HEK293 (cell line): Measurements from ENCODE around the gene ACSM6.

ENCODE experiments used
- CTCF ChIA-PET: fragments of 350-600 bp; formaldehyde crosslinking; extraction: SDS; loops from one replicate; lab custom pipeline; 2021; ENCODE audit warnings: antibody characterized with exemption; lab: Yijun Ruan, JAX
- POLR2A ChIA-PET: fragments of 300-600 bp; formaldehyde crosslinking; extraction: SDS; loops from one replicate; lab custom pipeline; 2020; ENCODE audit warnings: antibody characterized with exemption, inconsistent platforms; lab: Yijun Ruan, JAX
- H3K27ac ChIP-seq: fragments of 200-500 bp; sonication (Bioruptor generic); 2 replicates; pipeline ENCODE4 v1.5.1; 2014; ENCODE audit warnings: low read depth, low read length, control low read depth, inconsistent platforms; ENCODE audit errors: extremely low read depth
- H3K36me3 ChIP-seq, 2 experiments: fragments of 200-500 bp in 1 of 2; sonication (Bioruptor generic) in 1 of 2; 1 replicate in 1 of 2; 2 replicates in 1 of 2; pipeline ENCODE4 v1.5.1; 2014 to 2017; ENCODE audit warnings: inconsistent platforms in 2 of 2, low read length in 2 of 2; ENCODE audit not compliant: control insufficient read depth in 2 of 2, insufficient read depth in 1 of 2
- H3K4me1 ChIP-seq: fragments of 200-500 bp; sonication (Bioruptor generic); 2 replicates; pipeline ENCODE4 v1.5.1; 2014; ENCODE audit warnings: mild to moderate bottlenecking, low read length, inconsistent platforms; ENCODE audit not compliant: control insufficient read depth, insufficient read depth
- H3K4me3 ChIP-seq: 2 replicates; pipeline ENCODE4 v1.5.1; 2011; ENCODE audit warnings: low read depth, mild to moderate bottlenecking, control low read depth, low read length, moderate library complexity
- H3K9me3 ChIP-seq: fragments of 200-500 bp; sonication (Bioruptor generic); 2 replicates; pipeline ENCODE4 v1.5.1; 2014; ENCODE audit warnings: low read depth, low read length, inconsistent platforms; ENCODE audit not compliant: control insufficient read depth, insufficient read depth
- EGR2 ChIP-seq: fragments of 450-650 bp; formaldehyde crosslinking; IDR thresholded peaks from 2 replicates; pipeline ENCODE4 v1.5.1; 2016; ENCODE audit warnings: low read depth, missing biosample characterization, missing genetic modification characterization
- GFI1B ChIP-seq: fragments of 450-650 bp; formaldehyde crosslinking; IDR thresholded peaks from 2 replicates; pipeline ENCODE4 v1.5.1; 2016; ENCODE audit warnings: missing biosample characterization, missing genetic modification characterization
- KLF10 ChIP-seq: fragments of 450-650 bp; IDR thresholded peaks from 2 replicates; pipeline ENCODE4 v1.5.1; 2018; ENCODE audit warnings: missing biosample characterization, mild to moderate bottlenecking, missing genetic modification characterization
- KLF9 ChIP-seq: fragments of 450-650 bp; formaldehyde crosslinking; IDR thresholded peaks from 2 replicates; pipeline ENCODE4 v1.5.1; 2016; ENCODE audit warnings: missing biosample characterization, missing genetic modification characterization, low read depth
- OSR2 ChIP-seq: fragments of 450-650 bp; formaldehyde crosslinking; IDR thresholded peaks from 2 replicates; pipeline ENCODE4 v1.5.1; 2016; ENCODE audit warnings: missing biosample characterization, missing genetic modification characterization
- ZBTB44 ChIP-seq: fragments of 450-650 bp; IDR thresholded peaks from 2 replicates; pipeline ENCODE4 v1.5.1; 2018; ENCODE audit warnings: missing biosample characterization, mild to moderate bottlenecking, missing genetic modification characterization
- ZBTB48 ChIP-seq: fragments of 450-650 bp; formaldehyde crosslinking; IDR thresholded peaks from 2 replicates; pipeline ENCODE4 v1.5.1; 2016; ENCODE audit warnings: missing biosample characterization, missing genetic modification characterization
- ZFP69B ChIP-seq: fragments of 450-650 bp; formaldehyde crosslinking; IDR thresholded peaks from 2 replicates; pipeline ENCODE4 v1.5.1; 2016; ENCODE audit warnings: missing biosample characterization, missing genetic modification characterization
- ZNF121 ChIP-seq: fragments of 450-650 bp; formaldehyde crosslinking; IDR thresholded peaks from 2 replicates; pipeline ENCODE4 v1.5.1; 2016; ENCODE audit warnings: missing biosample characterization, missing genetic modification characterization
- ZNF16 ChIP-seq: fragments of 450-650 bp; formaldehyde crosslinking; IDR thresholded peaks from 2 replicates; pipeline ENCODE4 v1.5.1; 2016; ENCODE audit warnings: low read depth, missing biosample characterization, missing genetic modification characterization
- ZNF174 ChIP-seq: fragments of 450-650 bp; formaldehyde crosslinking; IDR thresholded peaks from 2 replicates; pipeline ENCODE4 v1.5.0; 2017; ENCODE audit warnings: missing biosample characterization, mild to moderate bottlenecking, missing genetic modification characterization
- ZNF184 ChIP-seq: fragments of 450-650 bp; IDR thresholded peaks from 2 replicates; pipeline ENCODE4 v1.5.1; 2018; ENCODE audit warnings: missing biosample characterization, mild to moderate bottlenecking, missing genetic modification characterization
- ZNF202 ChIP-seq: fragments of 450-650 bp; formaldehyde crosslinking; IDR thresholded peaks from 2 replicates; pipeline ENCODE4 v1.5.1; 2016; ENCODE audit warnings: missing biosample characterization, missing genetic modification characterization, borderline replicate concordance
- ZNF266 ChIP-seq: fragments of 450-650 bp; formaldehyde crosslinking; IDR thresholded peaks from 2 replicates; pipeline ENCODE4 v1.5.1; 2016; ENCODE audit warnings: missing biosample characterization, missing genetic modification characterization, low read depth
- ZNF426 ChIP-seq: fragments of 450-650 bp; formaldehyde crosslinking; IDR thresholded peaks from 2 replicates; pipeline ENCODE4 v1.5.1; 2017; ENCODE audit warnings: missing biosample characterization, missing genetic modification characterization, mild to moderate bottlenecking, inconsistent platforms, moderate library complexity
- ZNF449 ChIP-seq: fragments of 450-650 bp; formaldehyde crosslinking; IDR thresholded peaks from 2 replicates; pipeline ENCODE4 v1.5.1; 2017; ENCODE audit warnings: missing biosample characterization, mild to moderate bottlenecking, missing genetic modification characterization, moderate library complexity
- ZNF544 ChIP-seq: fragments of 450-650 bp; formaldehyde crosslinking; IDR thresholded peaks from 2 replicates; pipeline ENCODE4 v1.5.0; 2017; ENCODE audit warnings: missing biosample characterization, missing genetic modification characterization
- ZNF600 ChIP-seq: fragments of 450-650 bp; formaldehyde crosslinking; IDR thresholded peaks from 2 replicates; pipeline ENCODE4 v1.5.1; 2016; ENCODE audit warnings: missing biosample characterization, missing genetic modification characterization
- ZNF624 ChIP-seq: fragments of 450-650 bp; formaldehyde crosslinking; IDR thresholded peaks from 2 replicates; pipeline ENCODE4 v1.5.1; 2017; ENCODE audit warnings: missing biosample characterization, missing genetic modification characterization
- ZNF654 ChIP-seq: fragments of 450-650 bp; formaldehyde crosslinking; IDR thresholded peaks from 2 replicates; pipeline ENCODE4 v1.5.1; 2016; ENCODE audit warnings: low read depth, missing biosample characterization, missing genetic modification characterization
- ZNF677 ChIP-seq: fragments of 450-650 bp; IDR thresholded peaks from 2 replicates; pipeline ENCODE4 v1.5.0; 2018; ENCODE audit warnings: missing biosample characterization, mild to moderate bottlenecking, missing genetic modification characterization, moderate library complexity
- ZNF76 ChIP-seq: fragments of 450-650 bp; formaldehyde crosslinking; IDR thresholded peaks from 2 replicates; pipeline ENCODE4; 2016; ENCODE audit warnings: low read depth, missing biosample characterization, missing genetic modification characterization, borderline replicate concordance
- ZNF776 ChIP-seq: fragments of 450-650 bp; formaldehyde crosslinking; IDR thresholded peaks from 2 replicates; pipeline ENCODE4 v1.5.0; 2017; ENCODE audit warnings: missing biosample characterization, missing genetic modification characterization, borderline replicate concordance
- ZXDB ChIP-seq: fragments of 450-650 bp; formaldehyde crosslinking; IDR thresholded peaks from 2 replicates; pipeline ENCODE4 v1.5.1; 2016; ENCODE audit warnings: missing biosample characterization, missing genetic modification characterization

ACSM6 gene

GRCh38 chr10:95250856-95251255 is 56.8 kb downstream of the ACSM6 start (continued):
- TF ChIP-seq KLF10: no peak
- no peak for TF ChIP-seq ZNF202 (tag by site-specific recombination)
- no peak for TF ChIP-seq ZNF776 (tag by site-specific recombination)

GRCh38 chr10:95253007-95253406 is 59.0 kb downstream of the ACSM6 start:
- TF ChIP-seq ZNF76 (tag by site-specific recombination) (no peak), ZNF449 (no peak), ZXDB (tag by site-specific recombination) (no peak), ZNF184 (tag by site-specific recombination) (no peak), KLF9 (tag by site-specific recombination) (no peak), ZNF174 (tag by site-specific recombination) (no peak), ZNF544 (tag by site-specific recombination) (no peak), ZNF16 (tag by site-specific recombination) (no peak), OSR2 (tag by site-specific recombination) (no peak), ZNF121 (tag by site-specific recombination) (no peak), EGR2 (tag by site-specific recombination) (no peak), ZNF426 (tag by site-specific recombination) (no peak), ZNF266 (tag by site-specific recombination) (no peak), ZNF600 (no peak)
- ChIA-PET CTCF (interaction anchor here (0.6 kb wide), 1 partner anchor 242 kb away, joined by 3 read pairs; no protein-coding TSS in a partner anchor), POLR2A (no interaction called here)
- Histone ChIP-seq H3K4me3 (no peak overlapping the region), H3K36me3 (peaks cover 18 to 24% of the 10 kb centered on the region in 2 experiments), H3K27ac (no peak overlapping the region), H3K9me3 (no peaks in the 10 kb centered on the region), H3K4me1 (no peaks in the 10 kb centered on the region)

- no peaks in the 10 kb centered on the region for H3K9me3 ChIP-seq
- TF ChIP-seq ZBTB44 (tag by site-specific recombination) (no peak), ZBTB48 (tag by site-specific recombination) (no peak), ZNF654 (tag by site-specific recombination) (no peak), ZNF202 (tag by site-specific recombination) (no peak), ZFP69B (no peak), ZNF677 (tag by site-specific recombination) (no peak), ZNF624 (tag by site-specific recombination) (no peak), GFI1B (tag by site-specific recombination) (no peak)
- H3K4me1 ChIP-seq: no peaks in the 10 kb centered on the region
- H3K4me3 ChIP-seq: no peak overlapping the region
- H3K36me3 ChIP-seq: peaks cover 25 to 28% of the 10 kb centered on the region in 2 experiments
- POLR2A ChIA-PET: no interaction called here
- CTCF ChIA-PET: interaction anchor here (0.6 to 1.4 kb wide), 2 partner anchors 121 to 243 kb away, joined by 3 to 6 read pairs; no protein-coding TSS in a partner anchor
- no peak overlapping the region for H3K27ac ChIP-seq
These were observed 59.6 kb downstream of the ACSM6 start for GRCh38 chr10:95253686-95254085.
